HCT116 (cell line): ENCODE results near the gene AXDND1. TPM values are rescaled to one million over a fixed set of nuclear protein-coding genes. Genes with fewer than 3 reads are reported as not detected.

Experiments used
- ATAC-seq: fragments of 200-7000 bp; cut with Tn5 transposase; 2 replicates; pipeline ENCODE4 v1.9.1; 2020; ENCODE audit warnings: mild to moderate bottlenecking, moderate library complexity
- BruUV-seq: library from RNA; stranded (reverse); fragments of 400-500 nt; replicated peaks from 2 replicates; lab custom pipeline; 2021; lab: Mats Ljungman, UMichigan
- CTCF ChIA-PET: fragments of 300-600 bp; sonication (Branson Sonifier 250); formaldehyde crosslinking; loops from one replicate; lab custom pipeline; 2021; ENCODE audit warnings: antibody characterized with exemption; lab: Charles Lee
- POLR2A ChIA-PET: fragments of 300-600, 350-600 bp; sonication (Branson Sonifier 250); formaldehyde crosslinking; loops from one replicate; lab custom pipeline; 2021; ENCODE audit warnings: antibody characterized with exemption; lab: Charles Lee
- RAD21 ChIA-PET, 2 experiments: fragments of 300-600 bp; sonication (Branson Sonifier 250); formaldehyde crosslinking; loops; one replicate each; lab custom pipeline; 2023; ENCODE audit warnings: low total read pairs in 2 of 2; ENCODE audit not compliant: uncharacterized antibody in 2 of 2, unreplicated experiment in 2 of 2, low non-redundant PET in 1 of 2; lab: Charles Lee
- DNase-seq: peaks from one replicate; pipeline ENCODE4 v3.0.0-alpha.2; 2010; ENCODE audit warnings: low read depth, low spot score
- H2AFZ ChIP-seq: fragments of 200-600 bp; shearing (Covaris generic), sonication (generic); 2 replicates; pipeline ENCODE4 v1.6.1; 2017; ENCODE audit warnings: low read depth, mixed run types, mixed read lengths, antibody characterized with exemption, low read length; ENCODE audit not compliant: poor library complexity, severe bottlenecking
- H3K27ac ChIP-seq: 2 replicates; pipeline ENCODE4 v1.5.1; 2012; ENCODE audit warnings: low read depth, low read length
- H3K27me3 ChIP-seq: fragments of 200-600 bp; sonication (generic); 2 replicates; pipeline ENCODE4 v1.6.1; 2016; ENCODE audit warnings: mixed run types, low read length, mixed read lengths; ENCODE audit not compliant: insufficient read depth
- H3K36me3 ChIP-seq, 2 experiments: fragments of 200-500 bp in 1 of 2; fragments of 200-600 bp in 1 of 2; sonication (Bioruptor generic) in 1 of 2; sonication (generic) in 1 of 2; 2 replicates each; pipeline versions ENCODE4 v1.5.1 to v1.6.1; 2014 to 2016; ENCODE audit warnings: low read length in 2 of 2, inconsistent platforms in 1 of 2, mixed read lengths in 1 of 2, mixed run types in 1 of 2; ENCODE audit not compliant: insufficient read depth in 2 of 2, control insufficient read depth in 1 of 2
- H3K4me1 ChIP-seq, 2 experiments: fragments of 200-600 bp in 1 of 2; sonication (generic) in 1 of 2; 2 replicates each; pipeline versions ENCODE4 v1.5.1 to v1.6.1; 2012 to 2017; ENCODE audit warnings: low read length in 2 of 2, inconsistent platforms in 1 of 2, mild to moderate bottlenecking in 1 of 2, mixed read lengths in 1 of 2, mixed run types in 1 of 2, moderate library complexity in 1 of 2; ENCODE audit not compliant: insufficient read depth in 2 of 2, control insufficient read depth in 1 of 2
- H3K4me2 ChIP-seq: fragments of 200-600 bp; sonication (generic); 2 replicates; pipeline ENCODE4 v1.6.1; 2017; ENCODE audit warnings: mixed run types, low read length, mixed read lengths
- H3K4me3 ChIP-seq, 2 experiments: fragments of 200-600 bp in 1 of 2; sonication (generic) in 1 of 2; replicated peaks in 1 of 2; 2 replicates each; pipeline ENCODE4 v1.5.1; 2011 to 2016; ENCODE audit warnings: low read length in 2 of 2, control low read depth in 1 of 2, low read depth in 1 of 2, mild to moderate bottlenecking in 1 of 2, mixed read lengths in 1 of 2, mixed run types in 1 of 2
- H3K79me2 ChIP-seq: fragments of 200-600 bp; sonication (generic); 2 replicates; pipeline ENCODE4 v1.6.1; 2017; ENCODE audit warnings: mild to moderate bottlenecking, mixed run types, low read length, moderate library complexity, mixed read lengths; ENCODE audit not compliant: insufficient read depth
- H3K9ac ChIP-seq: fragments of 200-600 bp; sonication (generic); 2 replicates; pipeline ENCODE4 v1.6.1; 2016; ENCODE audit warnings: low read length, mixed read lengths
- H3K9me2 ChIP-seq: fragments of 200-600 bp; sonication (generic), shearing (Covaris generic); 2 replicates; pipeline ENCODE4 v1.6.1; 2017; ENCODE audit warnings: mixed run types, mild to moderate bottlenecking, moderate library complexity; ENCODE audit not compliant: insufficient read depth
- H3K9me3 ChIP-seq, 2 experiments: fragments of 200-500 bp in 1 of 2; fragments of 200-600 bp in 1 of 2; sonication (Bioruptor generic) in 1 of 2; sonication (generic) in 1 of 2; 2 replicates each; pipeline ENCODE4 v1.6.1; 2014 to 2017; ENCODE audit warnings: low read length in 2 of 2, mixed read lengths in 2 of 2, inconsistent platforms in 1 of 2, low read depth in 1 of 2, mild to moderate bottlenecking in 1 of 2, mixed run types in 1 of 2, moderate library complexity in 1 of 2; ENCODE audit not compliant: control insufficient read depth in 1 of 2, insufficient read depth in 1 of 2
- H4K20me1 ChIP-seq: fragments of 200-600 bp; sonication (generic), shearing (Covaris generic); 2 replicates; pipeline ENCODE4 v1.6.1; 2017; ENCODE audit warnings: mixed run types, mild to moderate bottlenecking, moderate library complexity; ENCODE audit not compliant: insufficient read depth
- ATF3 ChIP-seq: IDR thresholded peaks from 2 replicates; pipeline ENCODE4 v1.6.1; 2012
- CBX3 ChIP-seq: IDR thresholded peaks from 2 replicates; pipeline ENCODE4 v1.6.1; 2012; ENCODE audit warnings: low read depth
- CEBPB ChIP-seq: IDR thresholded peaks from 2 replicates; pipeline ENCODE4 v1.6.1; 2012; ENCODE audit warnings: low read depth
- CTCF ChIP-seq, 3 experiments: fragments of 200-600 bp in 1 of 3; sonication (generic) in 1 of 3; IDR thresholded peaks in 2 of 3; conservative IDR thresholded peaks in 1 of 3; 2 replicates each; pipeline ENCODE4 v1.5.1; 2012 to 2017; ENCODE audit warnings: low read depth in 2 of 3, low read length in 2 of 3, antibody characterized with exemption in 1 of 3, borderline replicate concordance in 1 of 3, control low read depth in 1 of 3, mild to moderate bottlenecking in 1 of 3, mixed read lengths in 1 of 3, mixed run types in 1 of 3, moderate library complexity in 1 of 3; ENCODE audit not compliant: insufficient read depth in 1 of 3
- EZH2 ChIP-seq: fragments of 200-600 bp; sonication (generic); IDR thresholded peaks from 2 replicates; pipeline ENCODE4 v1.6.1; 2017; ENCODE audit warnings: antibody characterized with exemption, mixed run types
- EZH2phosphoT487 ChIP-seq: fragments of 200-600 bp; IDR thresholded peaks from 2 replicates; pipeline ENCODE4 v1.6.1; 2018; ENCODE audit warnings: antibody characterized with exemption, borderline replicate concordance
- FOSL1 ChIP-seq: IDR thresholded peaks from 2 replicates; pipeline ENCODE4 v1.6.1; 2012; ENCODE audit warnings: low read depth
- MAX ChIP-seq: IDR thresholded peaks from 2 replicates; pipeline ENCODE4 v1.6.1; 2012
- POLR2A ChIP-seq: IDR thresholded peaks from 2 replicates; pipeline ENCODE4 v1.7.0; 2011; ENCODE audit warnings: borderline replicate concordance; ENCODE audit not compliant: insufficient read depth, insufficient read length; ENCODE audit errors: extremely low read depth
- REST ChIP-seq: IDR thresholded peaks from 2 replicates; pipeline ENCODE4 v1.6.1; 2012; ENCODE audit warnings: low read depth
- SIN3A ChIP-seq: IDR thresholded peaks from 2 replicates; pipeline ENCODE4 v1.6.1; 2012; ENCODE audit warnings: low read depth
- YY1 ChIP-seq: IDR thresholded peaks from 2 replicates; pipeline ENCODE4 v1.6.1; 2011; ENCODE audit warnings: low read length, low read depth, moderate library complexity, mild to moderate bottlenecking; ENCODE audit not compliant: insufficient replicate concordance; ENCODE audit errors: extremely low read depth
- ZFX ChIP-seq: fragments of 450-650 bp; IDR thresholded peaks from 2 replicates; pipeline ENCODE4 v1.6.1; 2017
- ZNF274 ChIP-seq: fragments of 200-500 bp; sonication (Bioruptor generic); IDR thresholded peaks from 2 replicates; pipeline ENCODE4 v1.6.1; 2014; ENCODE audit warnings: mild to moderate bottlenecking, low read depth, low read length, inconsistent platforms
- intact Hi-C: fragments of 100-400 bp; cut with micrococcal nuclease; formaldehyde crosslinking; loops from 2 replicates; pipeline ENCODE4 v1.10.0; 2022
- total RNA-seq: library from RNA; stranded (reverse); gene quantifications from one replicate; pipeline ENCODE4 v1.2.1, GENCODE V29; 2021; ENCODE audit not compliant: unreplicated experiment

AXDND1 gene
- total RNA-seq, 1 experiment from 2014 or later = 2.3 TPM

- TF ChIP-seq EZH2 = no peak
- TF ChIP-seq SIN3A = no peak
- no peak for TF ChIP-seq ZFX
- no peak for TF ChIP-seq CBX3
Observed at GRCh38 chr1:179490611-179491010, 124.8 kb downstream of the AXDND1 start (continued).

GRCh38 chr1:179493323-179493722, 127.6 kb downstream of the AXDND1 start:
- Histone ChIP-seq H3K9ac (no peak overlapping the region), H3K36me3 (no peaks in the 10 kb centered on the region), H3K27me3 (no peaks in the 10 kb centered on the region), H3K9me2 (no peaks in the 10 kb centered on the region), H3K4me2 (peak overlapping the region; percentile 6; the same call in 1 of the 2 replicates), H3K27ac (no peak overlapping the region), H3K4me3 (no peak overlapping the region), H4K20me1 (no peaks in the 10 kb centered on the region), H3K4me1 (peaks cover 0 to 4% of the 10 kb centered on the region in 2 experiments; a peak in 1 of 4 replicates), H3K9me3 (no peaks in the 10 kb centered on the region), H3K79me2 (no peaks in the 10 kb centered on the region), H2AFZ (no peak overlapping the region)
- no peak for ATAC-seq
- RAD21 ChIA-PET = no interaction called here
- no peak for DNase-seq
- POLR2A ChIA-PET = no interaction called here
- CTCF ChIA-PET = no interaction called here
- BruUV-seq = no TSS peak
- TF ChIP-seq CEBPB (no peak), EZH2phosphoT487 (no peak), MAX (no peak), CBX3 (no peak), ATF3 (no peak), ZNF274 (no peak)
- intact Hi-C loops = no loop called here

GRCh38 chr1:179506199-179506598, 140.4 kb downstream of the AXDND1 start:
- no peak overlapping the region for H3K9ac ChIP-seq
- intact Hi-C loops = no loop called here
- H2AFZ ChIP-seq = no peak overlapping the region
- POLR2A ChIA-PET = no interaction called here
- H3K4me3 ChIP-seq = no peak overlapping the region
- H3K27me3 ChIP-seq = no peaks in the 10 kb centered on the region
- DNase-seq (no peak), ATAC-seq (peak; percentile 40; the same call in 1 of the 2 replicates)
- H3K9me3 ChIP-seq = no peaks in the 10 kb centered on the region
- BruUV-seq = no TSS peak
- no peaks in the 10 kb centered on the region for H4K20me1 ChIP-seq
- H3K79me2 ChIP-seq = no peaks in the 10 kb centered on the region
- H3K4me2 ChIP-seq = no peak overlapping the region
- CTCF ChIA-PET = no interaction called here
- no peaks in the 10 kb centered on the region for H3K9me2 ChIP-seq
- no peaks in the 10 kb centered on the region for H3K4me1 ChIP-seq
- RAD21 ChIA-PET = no interaction called here
- H3K27ac ChIP-seq = no peak overlapping the region
- H3K36me3 ChIP-seq = no peaks in the 10 kb centered on the region
- no peak for TF ChIP-seq CTCF (IDR thresholded peaks at IDR 0.05 in 2 of 3, conservative IDR thresholded peaks at IDR 0.05 in 1 of 3; ENCODE audit: borderline replicate concordance in 1 of 3, insufficient read depth in 1 of 3, low read depth in 2 of 3, low read length in 2 of 3)
- no peak for TF ChIP-seq YY1
- TF ChIP-seq FOSL1 = no peak
- no peak for TF ChIP-seq POLR2A
- no peak for TF ChIP-seq CEBPB
- TF ChIP-seq EZH2 = no peak
- no peak for TF ChIP-seq REST
